ENCODE measurements around the gene UTP14A.

UTP14A gene

DNA sequence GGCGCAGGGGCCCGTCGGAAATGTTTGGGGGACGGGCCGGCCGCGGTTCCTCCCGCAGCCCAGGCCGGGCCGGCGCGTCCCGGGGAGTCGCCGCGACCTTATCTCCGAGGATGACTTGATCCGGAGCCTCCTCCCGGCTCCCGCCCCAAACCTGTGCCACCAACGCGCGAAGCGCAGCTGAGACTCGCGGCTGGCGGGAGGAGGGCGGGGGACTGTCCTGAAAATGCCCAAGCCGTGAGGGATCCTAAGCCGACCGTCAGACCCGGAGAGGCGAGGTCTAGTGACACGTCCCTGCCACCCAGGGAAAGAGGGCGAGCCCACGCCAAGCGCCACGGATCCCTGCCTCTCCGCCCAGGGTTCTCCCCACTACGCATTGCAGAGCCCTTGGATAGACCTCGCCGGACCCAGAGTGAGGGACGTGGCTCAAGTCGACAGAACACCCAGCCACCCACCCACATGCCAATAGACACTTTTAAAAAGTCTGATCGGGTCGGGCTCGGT is 26.9 kb downstream of the UTP14A start:
- Mint-ChIP-seq H3K4me3 (no peak overlapping the region), H3K4me1 (peaks cover 7% of the 10 kb centered on the region), H3K27ac (no peak overlapping the region), H3K36me3 (ENCODE audit: low read depth) (peaks cover 7% of the 10 kb centered on the region), H3K9me3 (no peaks in the 10 kb centered on the region), H3K27me3 (peaks cover 6% of the 10 kb centered on the region)
- DNase-seq (peak; percentile 16), ATAC-seq (no peak)

GRCh38 chrX:129933700-129934099 is 27.7 kb downstream of the UTP14A start:
- no peaks in the 10 kb centered on the region for H3K9me3 Mint-ChIP-seq
- peaks cover 7% of the 10 kb centered on the region for H3K4me1 Mint-ChIP-seq
- DNase-seq (no peak), ATAC-seq (no peak)
- H3K36me3 Mint-ChIP-seq (ENCODE audit: low read depth), result peaks cover 7% of the 10 kb centered on the region
- peaks cover 6% of the 10 kb centered on the region for H3K27me3 Mint-ChIP-seq
- H3K4me3 Mint-ChIP-seq, result peak overlapping the region; percentile 15
- no peak overlapping the region for H3K27ac Mint-ChIP-seq

GRCh38 chrX:129934461-129934860 is 28.5 kb downstream of the UTP14A start:
- no peak overlapping the region for H3K4me3 Mint-ChIP-seq

GRCh38 chrX:129934952-129935351 is 29.0 kb downstream of the UTP14A start:
- H3K36me3 Mint-ChIP-seq (ENCODE audit: low read depth), result no peaks in the 10 kb centered on the region

More at GRCh38 chrX:129934461-129934860, 28.5 kb downstream of the UTP14A start:
- DNase-seq (no peak), ATAC-seq (no peak)
- Mint-ChIP-seq H3K9me3 (no peaks in the 10 kb centered on the region), H3K27me3 (peaks cover 6% of the 10 kb centered on the region), H3K36me3 (ENCODE audit: low read depth) (peaks cover under 1% of the 10 kb centered on the region), H3K4me1 (peaks cover 7% of the 10 kb centered on the region), H3K27ac (no peak overlapping the region)

GRCh38 chrX:129938081-129938480 is 32.1 kb downstream of the UTP14A start:
- Mint-ChIP-seq H3K36me3 (ENCODE audit: low read depth) (no peaks in the 10 kb centered on the region), H3K9me3 (no peaks in the 10 kb centered on the region), H3K27ac (no peak overlapping the region), H3K4me3 (no peak overlapping the region), H3K4me1 (peaks cover 3% of the 10 kb centered on the region), H3K27me3 (peaks cover 5% of the 10 kb centered on the region)
- ATAC-seq (no peak), DNase-seq (no peak)

More at GRCh38 chrX:129934952-129935351, 29.0 kb downstream of the UTP14A start:
- Mint-ChIP-seq H3K27me3 (peaks cover 6% of the 10 kb centered on the region), H3K9me3 (no peaks in the 10 kb centered on the region), H3K4me3 (no peak overlapping the region), H3K4me1 (peaks cover 7% of the 10 kb centered on the region), H3K27ac (no peak overlapping the region)
- ATAC-seq, result no peak
- no peak for DNase-seq

- DNase-seq (no peak), ATAC-seq (no peak)
- no peaks in the 10 kb centered on the region for H3K4me1 Mint-ChIP-seq
- no peak overlapping the region for H3K4me3 Mint-ChIP-seq
- H3K9me3 Mint-ChIP-seq, result no peaks in the 10 kb centered on the region
- H3K36me3 Mint-ChIP-seq (ENCODE audit: low read depth), result no peaks in the 10 kb centered on the region
- no peaks in the 10 kb centered on the region for H3K27me3 Mint-ChIP-seq
- H3K27ac Mint-ChIP-seq, result no peak overlapping the region
Measured at GRCh38 chrX:129939986-129940385, 34.0 kb downstream of the UTP14A start.

DNA sequence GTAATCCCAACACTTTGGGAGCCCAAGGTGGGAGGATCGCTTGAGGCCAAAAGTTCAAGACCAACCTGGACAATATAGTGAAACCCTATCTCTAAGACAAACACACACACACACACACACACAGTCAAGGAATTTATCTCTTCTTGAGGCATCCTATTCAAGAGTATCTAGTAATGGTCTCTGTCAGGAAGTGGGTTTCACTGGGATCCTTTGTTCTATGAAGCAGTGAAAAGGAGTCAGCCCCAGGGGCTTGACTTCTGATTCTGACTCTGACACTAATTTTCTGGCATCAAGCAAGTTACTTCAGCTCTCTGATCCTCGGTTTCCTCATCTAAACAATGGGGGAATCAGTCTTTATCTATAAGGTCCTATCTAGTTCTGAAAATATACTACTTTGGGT is 34.8 kb downstream of the UTP14A start:
- ATAC-seq (no peak), DNase-seq (no peak)
- H3K4me3 Mint-ChIP-seq, result no peak overlapping the region
- no peak overlapping the region for H3K27ac Mint-ChIP-seq
- no peaks in the 10 kb centered on the region for H3K9me3 Mint-ChIP-seq
- H3K4me1 Mint-ChIP-seq, result no peaks in the 10 kb centered on the region
- H3K27me3 Mint-ChIP-seq, result no peaks in the 10 kb centered on the region
- no peaks in the 10 kb centered on the region for H3K36me3 Mint-ChIP-seq (ENCODE audit: low read depth)

DNA sequence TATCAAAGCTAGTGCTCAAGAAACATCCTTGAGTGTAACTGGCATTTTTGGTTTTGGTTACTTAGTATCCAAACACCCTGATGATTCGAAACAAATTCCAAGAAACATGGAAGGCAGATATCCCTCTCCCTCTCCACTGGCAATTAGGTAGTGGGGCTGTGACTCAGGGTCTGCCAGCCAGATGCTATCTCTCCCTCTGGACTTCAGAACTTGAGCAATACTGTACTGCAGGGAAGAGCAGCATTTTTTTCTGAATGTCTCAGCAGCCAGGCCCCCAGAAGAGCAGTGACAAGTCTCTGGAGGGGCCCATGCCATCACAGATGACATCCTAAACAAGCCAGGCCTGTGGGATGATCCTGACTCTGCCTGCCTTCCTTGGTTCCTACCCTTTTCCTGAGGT is 39.2 kb downstream of the UTP14A start:
- Mint-ChIP-seq H3K27ac (no peak overlapping the region), H3K36me3 (ENCODE audit: low read depth) (no peaks in the 10 kb centered on the region), H3K9me3 (no peaks in the 10 kb centered on the region), H3K27me3 (no peaks in the 10 kb centered on the region), H3K4me1 (no peaks in the 10 kb centered on the region), H3K4me3 (no peak overlapping the region)
- ATAC-seq, result no peak
- DNase-seq, result no peak

DNA sequence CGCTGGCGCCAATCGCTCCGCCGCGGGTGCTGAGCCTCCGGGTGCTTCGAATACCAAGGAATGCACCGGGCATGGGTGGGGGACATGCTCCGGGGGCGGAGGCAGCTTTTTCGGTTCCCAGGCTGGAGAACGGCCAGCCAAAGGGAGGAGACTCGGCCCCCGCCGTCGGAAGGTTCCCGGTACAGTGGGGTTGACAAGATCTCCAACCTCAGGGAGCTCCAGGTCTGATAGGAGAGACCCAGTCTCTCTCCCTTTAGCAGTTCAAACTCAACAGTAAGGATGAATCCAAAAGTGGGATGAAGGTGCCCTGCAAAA is 47.3 kb downstream of the UTP14A start:
- no peak for ATAC-seq
- peak overlapping the region; percentile 26 for H3K4me3 Mint-ChIP-seq
- peaks cover 2% of the 10 kb centered on the region for H3K36me3 Mint-ChIP-seq (ENCODE audit: low read depth)
- H3K4me1 Mint-ChIP-seq, result peaks cover 8% of the 10 kb centered on the region
- peak; percentile 3 for DNase-seq
- H3K27ac Mint-ChIP-seq, result no peak overlapping the region
- peaks cover 2% of the 10 kb centered on the region for H3K27me3 Mint-ChIP-seq
- no peaks in the 10 kb centered on the region for H3K9me3 Mint-ChIP-seq

GRCh38 chrX:129953881-129954280 is 47.9 kb downstream of the UTP14A start:
- H3K27me3 Mint-ChIP-seq, result peaks cover 2% of the 10 kb centered on the region
- no peak overlapping the region for H3K27ac Mint-ChIP-seq
- H3K9me3 Mint-ChIP-seq, result no peaks in the 10 kb centered on the region
- peaks cover 2% of the 10 kb centered on the region for H3K36me3 Mint-ChIP-seq (ENCODE audit: low read depth)
- DNase-seq (no peak), ATAC-seq (no peak)
- peak overlapping the region; percentile 26 for H3K4me3 Mint-ChIP-seq
- peaks cover 8% of the 10 kb centered on the region for H3K4me1 Mint-ChIP-seq

DNA sequence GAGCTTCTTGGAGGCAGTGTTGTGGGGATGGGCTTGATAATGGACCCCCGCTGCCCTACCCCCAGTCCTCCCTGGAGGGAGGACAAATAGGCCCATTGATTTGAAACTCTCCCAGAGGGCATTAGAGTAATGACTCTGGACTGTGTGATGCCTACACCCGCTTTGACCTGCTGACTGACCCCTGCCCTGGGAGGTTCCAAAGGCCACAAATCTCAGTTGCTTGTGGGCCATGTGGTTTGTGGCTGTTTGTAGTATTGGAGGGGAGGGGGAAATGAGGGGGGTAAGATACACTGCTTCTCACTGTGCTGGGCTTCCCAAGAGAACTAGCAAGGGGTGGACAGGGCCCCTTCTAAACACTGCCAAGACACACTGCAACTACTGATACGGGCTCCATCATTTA is 48.8 kb downstream of the UTP14A start:
- peaks cover 2% of the 10 kb centered on the region for H3K27me3 Mint-ChIP-seq

DNA sequence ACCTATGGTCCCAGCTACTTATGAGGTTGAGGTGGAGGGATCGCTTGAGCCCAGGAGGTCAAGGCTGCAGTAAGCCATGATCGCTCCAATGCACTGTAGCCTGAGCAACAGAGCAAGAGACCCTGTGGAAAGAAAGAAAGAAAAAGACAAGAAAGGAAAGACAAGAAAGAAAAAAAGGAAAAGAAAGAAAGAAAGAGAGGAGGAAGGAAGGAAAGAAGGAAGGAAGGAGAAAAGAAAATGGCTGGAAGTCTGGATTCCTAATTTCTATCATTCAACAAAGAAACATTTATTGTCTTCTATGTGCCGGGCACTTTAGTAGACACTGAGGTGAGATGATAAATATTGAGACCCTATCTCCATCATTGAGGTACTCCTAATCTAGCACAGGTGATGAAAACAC is 49.7 kb downstream of the UTP14A start:
- no peak overlapping the region for H3K27ac Mint-ChIP-seq
- H3K27me3 Mint-ChIP-seq, result peaks cover 2% of the 10 kb centered on the region
- DNase-seq (no peak), ATAC-seq (no peak)
- peaks cover 2% of the 10 kb centered on the region for H3K36me3 Mint-ChIP-seq (ENCODE audit: low read depth)
- H3K4me1 Mint-ChIP-seq, result peaks cover 8% of the 10 kb centered on the region
- no peaks in the 10 kb centered on the region for H3K9me3 Mint-ChIP-seq
- H3K4me3 Mint-ChIP-seq, result no peak overlapping the region

More for the DNA sequence above, 48.8 kb downstream of the UTP14A start:
- H3K4me3 Mint-ChIP-seq, result no peak overlapping the region
- no peak for DNase-seq
- peaks cover 8% of the 10 kb centered on the region for H3K4me1 Mint-ChIP-seq
- ATAC-seq, result no peak
- H3K36me3 Mint-ChIP-seq (ENCODE audit: low read depth), result peaks cover 2% of the 10 kb centered on the region
- no peaks in the 10 kb centered on the region for H3K9me3 Mint-ChIP-seq
- H3K27ac Mint-ChIP-seq, result no peak overlapping the region

DNA sequence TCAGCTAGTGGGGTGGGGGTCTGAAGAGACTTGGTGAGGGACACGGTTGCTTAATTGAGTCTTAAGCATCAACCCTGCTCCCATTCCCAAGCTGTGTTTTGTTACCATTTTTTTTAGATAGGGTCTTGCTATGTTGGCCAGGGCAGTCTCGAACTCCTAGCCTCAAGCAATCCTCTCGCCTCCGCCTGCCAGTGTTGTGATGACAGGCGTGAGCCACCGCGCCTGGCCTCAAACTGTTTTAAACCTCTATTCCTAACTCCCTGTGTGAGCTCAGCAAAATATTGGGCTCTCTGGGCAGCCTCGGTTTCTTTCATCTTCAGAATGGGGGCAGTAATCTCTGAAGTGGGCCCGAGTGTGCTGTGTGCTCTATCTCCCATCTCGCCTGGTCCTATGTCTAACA is 50.2 kb downstream of the UTP14A start:
- Mint-ChIP-seq H3K27ac (no peak overlapping the region), H3K36me3 (ENCODE audit: low read depth) (peaks cover 2% of the 10 kb centered on the region), H3K27me3 (peaks cover 2% of the 10 kb centered on the region), H3K4me1 (peaks cover 8% of the 10 kb centered on the region), H3K4me3 (no peak overlapping the region), H3K9me3 (no peaks in the 10 kb centered on the region)
- no peak for DNase-seq
- no peak for ATAC-seq

- no peak overlapping the region for H3K4me3 Mint-ChIP-seq
Measured at GRCh38 chrX:129956765-129957164, 50.8 kb downstream of the UTP14A start.

GRCh38 chrX:129957241-129958082 is 51.5 kb downstream of the UTP14A start:
- Mint-ChIP-seq H3K4me3 (peak overlapping the region; percentile 62), H3K4me1 (peaks cover 14% of the 10 kb centered on the region), H3K36me3 (ENCODE audit: low read depth) (peaks cover 2% of the 10 kb centered on the region), H3K27ac (peak overlapping the region; percentile 31), H3K27me3 (peaks cover 2% of the 10 kb centered on the region), H3K9me3 (no peaks in the 10 kb centered on the region)
- DNase-seq, result peak; percentile 58
- ATAC-seq, result peak; percentile 66

More at GRCh38 chrX:129956765-129957164, 50.8 kb downstream of the UTP14A start:
- peaks cover 2% of the 10 kb centered on the region for H3K27me3 Mint-ChIP-seq
- ATAC-seq (no peak), DNase-seq (no peak)
- H3K4me1 Mint-ChIP-seq, result peaks cover 13% of the 10 kb centered on the region
- H3K27ac Mint-ChIP-seq, result no peak overlapping the region
- H3K9me3 Mint-ChIP-seq, result no peaks in the 10 kb centered on the region
- H3K36me3 Mint-ChIP-seq (ENCODE audit: low read depth), result peaks cover 2% of the 10 kb centered on the region

Data from activated naive CD8-positive, alpha-beta T cell treated with anti-CD3 and anti-CD28 coated beads, Interleukin-2, amount 50 U/mL, for 24 hours (primary cell).